Medulla oblongata (tissue), 1 donor: ENCODE results near the gene ENDOD1.
"Not testable (repeated sequence)": the region's sequence is repeated elsewhere in the genome, so short reads cannot be mapped to it uniquely, and the experiment has no call there.

ENCODE experiments used
- DNase-seq: peaks from one replicate; pipeline ENCODE4 v3.0.0-alpha.2; 2015; ENCODE audit errors: extremely low spot score

ENDOD1 gene

GRCh38 chr11:95103701-95104100, 14.1 kb downstream of the ENDOD1 start:
- no peak for DNase-seq

- DNase-seq: no peak
These were observed 14.6 kb downstream of the ENDOD1 start for GRCh38 chr11:95104121-95104830.

GRCh38 chr11:95104856-95105255, 15.2 kb downstream of the ENDOD1 start:
- no peak for DNase-seq

- DNase-seq: peak; percentile 56
These were observed 18.5 kb downstream of the ENDOD1 start for GRCh38 chr11:95108159-95108611.

GRCh38 chr11:95108671-95109551, 19.3 kb downstream of the ENDOD1 start:
- DNase-seq: no peak

GRCh38 chr11:95111471-95111870, 21.8 kb downstream of the ENDOD1 start:
- not testable (repeated sequence) for DNase-seq

GRCh38 chr11:95111923-95112540, 22.4 kb downstream of the ENDOD1 start:
- DNase-seq: no peak

GRCh38 chr11:95115597-95115996, 26.0 kb downstream of the ENDOD1 start:
- DNase-seq: no peak

- DNase-seq: no peak
These were observed 29.9 kb downstream of the ENDOD1 start for GRCh38 chr11:95119361-95120060.

GRCh38 chr11:95121698-95122097, 32.1 kb downstream of the ENDOD1 start:
- DNase-seq: no peak

GRCh38 chr11:95123556-95123955, 33.9 kb downstream of the ENDOD1 start:
- no peak for DNase-seq

- no peak for DNase-seq
These were observed 39.0 kb downstream of the ENDOD1 start for GRCh38 chr11:95128602-95129001.

- DNase-seq: no peak
These were observed 43.3 kb downstream of the ENDOD1 start for GRCh38 chr11:95132956-95133355.

GRCh38 chr11:95134491-95134890, 44.8 kb downstream of the ENDOD1 start:
- DNase-seq: peak; percentile 66

- no peak for DNase-seq
These were observed 45.5 kb downstream of the ENDOD1 start for GRCh38 chr11:95135155-95135554.

GRCh38 chr11:95135880-95136279, 46.2 kb downstream of the ENDOD1 start:
- no peak for DNase-seq

GRCh38 chr11:95136747-95137146, 47.1 kb downstream of the ENDOD1 start:
- DNase-seq: not testable (repeated sequence)

GRCh38 chr11:95137299-95137698, 47.7 kb downstream of the ENDOD1 start:
- no peak for DNase-seq

- peak; percentile 61 for DNase-seq
These were observed 48.8 kb downstream of the ENDOD1 start for GRCh38 chr11:95138448-95138847.

GRCh38 chr11:95140397-95141033, 50.9 kb downstream of the ENDOD1 start:
- DNase-seq: no peak

GRCh38 chr11:95142431-95142830, 52.8 kb downstream of the ENDOD1 start:
- no peak for DNase-seq
